Activated naive CD8-positive, alpha-beta T cell treated with anti-CD3 and anti-CD28 coated beads, Interleukin-2, amount 50 U/mL, for 16 hours (primary cell): ENCODE measurements around the gene C18orf63.

Experiments
- DNase-seq: peaks from one replicate; pipeline ENCODE4 v3.0.0-alpha.2; 2020; ENCODE audit warnings: low read depth, low spot score

C18orf63 gene

GRCh38 chr18:74376523-74376922, 60.9 kb downstream of the C18orf63 start:
- no peak for DNase-seq

GRCh38 chr18:74377776-74378175, 62.1 kb downstream of the C18orf63 start:
- no peak for DNase-seq

DNA sequence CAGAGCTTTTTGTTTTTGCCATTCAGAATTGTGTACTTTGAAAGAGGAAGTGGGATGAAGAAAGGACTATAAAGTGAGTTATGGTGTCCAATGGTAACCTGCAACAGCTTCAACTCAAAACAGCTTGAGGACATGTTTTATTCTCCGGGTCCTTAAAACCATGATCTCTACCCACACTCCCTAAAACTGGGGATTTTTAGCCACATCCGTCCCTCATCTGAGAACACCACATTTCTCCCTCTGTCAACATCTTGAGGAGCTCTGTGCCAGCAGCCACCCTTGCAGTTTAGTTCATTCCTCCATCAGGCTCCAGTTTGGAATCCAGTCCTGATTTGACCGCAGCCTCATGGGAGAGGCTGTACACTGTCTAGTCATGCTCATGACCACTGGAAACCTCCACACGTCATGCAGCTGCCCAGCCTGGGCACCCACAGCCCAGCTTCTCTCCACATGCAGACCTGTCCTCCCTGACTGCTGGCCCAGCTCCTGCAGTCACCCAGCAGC, 62.6 kb downstream of the C18orf63 start:
- no peak for DNase-seq

DNA sequence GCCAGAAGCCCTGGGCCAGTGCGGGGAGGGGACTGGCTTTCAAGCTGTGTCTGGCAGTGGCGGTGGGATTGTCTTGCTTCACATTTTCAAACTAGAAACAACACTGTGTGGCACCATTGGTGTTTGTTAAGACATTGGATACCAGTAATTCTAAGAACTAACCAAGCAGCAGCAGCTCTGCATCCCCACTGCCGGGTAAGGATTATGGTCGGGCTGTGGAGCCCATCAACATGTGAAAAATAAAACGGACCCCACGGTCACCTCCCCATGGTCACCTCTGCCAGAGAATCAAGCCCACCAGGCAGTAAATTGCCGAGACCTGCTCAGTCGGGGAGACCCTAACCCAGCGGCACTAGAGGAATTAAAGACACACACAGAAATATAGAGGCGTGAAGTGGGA, 65.3 kb downstream of the C18orf63 start:
- no peak for DNase-seq

GRCh38 chr18:74381621-74382295, 66.1 kb downstream of the C18orf63 start:
- DNase-seq: no peak

GRCh38 chr18:74382481-74383017, 66.9 kb downstream of the C18orf63 start:
- DNase-seq: no peak

GRCh38 chr18:74387383-74387782, 71.7 kb downstream of the C18orf63 start:
- no peak for DNase-seq

- DNase-seq: no peak
Observed at GRCh38 chr18:74388227-74388626, 72.6 kb downstream of the C18orf63 start.

GRCh38 chr18:74389171-74389927, 73.7 kb downstream of the C18orf63 start:
- DNase-seq: no peak

DNA sequence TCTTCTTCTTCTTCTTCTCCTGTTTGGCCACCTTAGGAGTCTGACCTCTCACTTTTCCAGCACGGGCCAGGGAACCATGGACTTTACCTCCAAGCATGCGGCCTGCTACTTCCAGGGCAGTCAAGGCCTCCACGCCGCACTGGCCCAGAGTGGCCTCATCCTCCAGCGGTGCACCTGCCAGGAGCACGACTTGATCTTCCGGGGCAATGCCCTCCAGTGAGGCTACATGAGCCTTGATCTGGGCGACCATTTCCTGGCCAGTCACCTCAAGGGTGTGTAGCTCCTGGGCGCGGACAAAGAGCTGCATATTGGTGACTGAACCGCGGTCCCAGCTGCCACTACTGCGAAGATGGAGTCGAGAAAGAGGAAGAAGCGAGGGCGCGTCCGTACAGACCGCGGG, 74.4 kb downstream of the C18orf63 start:
- no peak for DNase-seq

- no peak for DNase-seq
Observed at GRCh38 chr18:74390900-74391299, 75.3 kb downstream of the C18orf63 start.

DNA sequence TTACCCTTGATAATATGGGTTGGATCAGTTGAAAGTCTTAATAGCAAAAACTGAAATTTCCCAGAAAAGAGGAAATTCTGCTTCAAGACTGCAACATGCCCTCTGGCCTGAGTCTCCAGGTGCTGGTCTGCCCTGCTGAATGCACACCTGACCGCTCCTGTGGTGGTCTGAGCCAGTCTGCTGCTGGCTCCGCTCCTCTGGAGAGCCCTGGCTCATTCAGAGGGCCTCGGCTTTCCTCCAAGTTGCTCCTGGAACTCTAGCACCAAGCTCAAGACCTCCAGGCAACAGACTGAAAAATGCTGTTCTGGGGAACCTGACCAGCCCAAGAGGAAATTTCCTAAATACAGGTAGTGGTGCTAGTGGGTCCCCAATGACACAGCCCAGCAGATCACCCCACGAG, 76.7 kb downstream of the C18orf63 start:
- no peak for DNase-seq

DNA sequence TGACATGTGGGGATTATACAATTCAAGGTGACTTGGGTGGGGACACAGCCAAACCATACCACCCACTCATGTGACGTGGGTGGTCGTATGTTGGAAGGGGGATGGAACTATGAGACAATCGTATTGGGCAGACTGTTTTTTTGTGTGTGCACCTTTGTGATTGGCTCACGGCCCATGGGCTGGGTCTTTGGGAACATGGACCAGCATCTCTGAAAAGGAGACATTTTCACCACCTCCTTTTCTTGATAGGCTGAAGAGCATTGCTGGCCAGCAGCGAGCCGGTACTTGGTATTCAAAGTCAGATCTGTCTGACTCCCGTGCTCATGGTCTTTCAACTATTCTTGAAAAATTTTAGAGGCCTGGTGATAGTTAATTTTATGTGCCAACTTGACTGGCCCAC, 79.4 kb downstream of the C18orf63 start:
- DNase-seq: no peak

DNA sequence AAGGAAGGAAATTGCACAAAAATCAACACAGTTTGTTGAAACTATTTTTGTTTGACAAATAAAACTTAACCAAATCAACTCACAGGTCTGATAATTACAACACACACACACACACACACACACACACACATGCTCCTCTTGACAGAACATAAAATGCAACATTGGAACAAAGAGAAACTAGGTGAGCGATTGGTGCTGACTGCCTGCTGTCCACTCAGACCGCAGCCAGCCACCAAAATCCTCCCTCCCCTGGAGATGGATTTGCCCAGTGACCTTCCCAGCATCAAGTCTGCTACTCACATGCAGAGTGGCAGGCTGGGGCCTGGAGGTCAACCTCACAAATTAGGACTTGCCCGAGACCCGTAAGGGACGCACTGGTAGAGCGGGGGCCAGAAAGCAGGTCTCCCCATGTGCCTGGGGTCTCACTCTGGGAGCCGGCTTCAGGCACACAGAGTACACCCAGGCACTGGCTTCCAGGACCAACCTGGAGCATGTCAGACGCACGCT, 80.1 kb downstream of the C18orf63 start:
- no peak for DNase-seq

DNA sequence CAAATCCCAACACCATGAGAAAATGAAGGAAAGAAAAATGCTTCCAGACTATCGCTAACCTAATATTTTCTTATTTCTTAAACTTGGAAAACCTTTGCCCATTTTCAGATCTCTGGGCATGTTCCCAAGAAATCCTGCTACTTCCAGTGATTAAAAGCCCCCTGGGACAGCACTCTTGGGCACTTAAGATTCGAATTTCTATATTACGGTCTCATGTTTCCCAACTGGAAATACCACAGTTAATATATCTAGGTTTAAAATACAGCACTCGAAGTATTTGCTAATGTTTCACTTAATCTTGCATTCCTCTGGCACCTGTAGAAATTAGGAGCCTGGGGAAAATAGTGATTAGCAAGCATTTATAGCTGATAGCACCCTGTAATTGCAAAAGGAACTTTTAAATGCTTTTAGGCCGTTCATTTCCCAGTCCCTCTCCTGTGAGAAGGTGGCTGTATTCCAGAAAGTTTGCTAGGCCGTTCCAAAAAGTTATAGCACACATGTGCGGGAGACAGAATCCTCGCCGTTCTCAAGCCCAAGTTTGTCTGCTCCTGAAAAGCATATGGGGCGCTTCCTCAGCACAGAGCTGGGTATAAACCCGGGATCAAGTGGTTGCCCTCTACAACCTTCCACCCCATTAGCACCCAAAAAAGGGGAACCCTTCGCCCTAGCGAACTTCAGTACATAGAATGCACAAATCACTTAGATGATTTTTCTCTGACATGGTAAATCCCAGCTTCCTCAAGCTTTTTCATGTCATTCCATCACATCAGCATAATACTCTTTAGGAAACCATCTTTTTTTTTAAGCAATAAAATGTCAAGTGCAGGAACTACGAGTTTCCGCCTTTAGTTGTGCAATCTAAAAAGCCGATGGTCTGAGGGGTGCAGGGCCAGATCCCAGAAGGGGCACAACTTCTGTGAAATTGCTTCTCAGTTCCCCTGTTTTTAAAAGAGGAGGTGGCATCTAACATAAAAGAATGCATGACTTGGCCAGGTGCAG, 80.8 kb downstream of the C18orf63 start:
- DNase-seq: no peak

GRCh38 chr18:74397572-74397971, 81.9 kb downstream of the C18orf63 start:
- no peak for DNase-seq

DNA sequence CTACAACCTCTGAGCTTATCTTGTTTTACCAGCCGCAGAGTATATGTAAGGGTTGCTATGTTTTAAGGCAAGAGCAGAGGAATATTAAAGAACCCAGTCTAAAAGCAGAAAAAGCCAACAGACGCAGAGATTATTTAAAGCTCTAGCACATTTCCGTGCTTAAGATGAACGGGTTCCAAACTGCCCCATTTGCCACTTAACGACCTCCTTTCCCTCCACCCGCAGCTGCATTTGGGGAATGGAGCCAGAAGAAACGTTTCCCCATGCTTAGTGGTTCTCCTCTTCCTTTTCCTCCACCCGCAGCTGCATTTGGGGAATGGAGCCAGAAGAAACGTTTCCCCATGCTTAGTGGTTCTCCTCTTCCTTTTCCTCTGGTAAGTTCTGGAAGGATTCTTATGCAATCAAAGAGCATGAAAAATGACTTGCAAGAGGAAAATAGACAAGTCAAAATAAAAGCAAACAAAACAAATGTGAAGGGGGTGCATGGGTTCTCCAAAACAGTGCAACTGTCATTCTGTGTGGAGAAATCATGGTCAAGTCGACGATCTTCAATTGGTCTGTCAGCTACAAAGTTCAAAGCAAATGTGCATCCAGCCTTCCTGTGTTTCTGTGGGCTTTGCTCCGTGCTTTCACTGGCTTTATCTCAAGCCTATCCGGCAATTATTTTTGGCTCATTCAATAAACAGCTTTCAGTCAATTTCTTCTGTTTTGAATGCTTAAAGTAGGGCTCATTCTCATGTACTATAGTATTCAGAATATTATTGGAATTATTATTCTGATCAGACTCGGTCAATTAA, 83.7 kb downstream of the C18orf63 start:
- no peak for DNase-seq

DNA sequence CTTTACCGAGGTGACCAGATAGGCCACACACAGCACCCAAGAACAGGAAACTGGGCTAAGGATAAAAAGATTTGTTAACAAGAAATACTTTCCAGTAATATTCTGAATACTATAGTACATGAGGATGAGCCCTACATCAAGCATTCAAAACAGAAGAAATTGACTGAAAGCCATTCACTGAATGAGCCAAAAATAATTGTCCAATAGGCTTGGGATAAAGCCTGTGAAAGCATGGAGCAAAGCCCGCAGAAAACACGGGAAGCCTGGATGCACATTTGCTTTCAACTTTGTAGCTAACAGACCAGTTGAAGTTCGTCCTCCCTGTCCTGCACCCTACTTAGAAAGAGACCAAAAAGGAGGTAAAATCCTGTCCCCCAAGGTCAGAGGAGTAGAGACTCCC, 85.2 kb downstream of the C18orf63 start:
- no peak for DNase-seq

DNA sequence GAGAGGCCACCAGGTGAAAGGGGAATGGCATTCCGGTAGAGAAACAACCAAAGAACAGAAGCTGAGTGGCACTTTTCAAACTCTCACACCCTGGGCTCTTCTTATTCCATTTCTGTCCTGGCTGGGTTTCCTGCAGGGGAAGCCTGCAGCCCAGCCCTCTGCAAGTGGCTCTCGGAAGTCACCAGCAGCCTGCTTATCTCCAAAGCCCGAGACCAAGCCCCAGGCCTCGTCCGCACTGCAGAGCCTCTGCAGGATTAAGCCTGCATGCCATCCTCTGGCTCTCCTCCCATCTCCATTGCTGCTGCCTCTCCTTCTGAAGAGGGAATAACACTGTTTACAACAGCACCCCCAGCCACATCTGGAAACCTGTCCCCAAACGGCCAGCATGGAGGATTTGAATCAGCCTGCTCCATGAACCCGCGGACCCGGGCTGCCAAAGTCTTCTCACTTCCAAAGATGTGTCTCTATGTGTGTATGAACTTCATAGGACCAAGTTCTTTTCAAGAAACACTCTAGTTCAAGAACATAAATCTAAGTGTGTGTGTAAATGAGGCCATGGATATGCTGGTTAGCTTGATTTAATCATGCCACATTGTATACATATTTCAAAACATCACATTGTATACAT, 87.3 kb downstream of the C18orf63 start:
- no peak for DNase-seq

DNA sequence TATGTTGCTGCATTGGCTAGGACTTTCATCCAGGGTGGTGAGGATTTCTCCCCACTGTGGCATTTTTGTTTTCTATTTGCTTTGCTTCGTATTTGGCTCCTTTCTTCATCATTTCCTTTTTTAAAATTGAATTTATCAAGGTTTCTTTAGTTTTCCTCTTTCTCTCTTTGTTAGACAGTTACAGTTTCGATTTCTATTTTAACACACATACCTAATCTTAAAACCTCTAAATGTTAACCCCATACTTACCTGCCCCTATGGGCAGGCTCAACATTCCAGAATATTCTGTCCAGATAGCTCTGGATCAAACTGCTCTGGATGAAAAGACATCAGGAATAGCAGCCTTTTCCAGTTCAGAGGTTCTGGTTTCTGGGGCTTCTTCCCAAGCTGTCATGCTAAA, 92.2 kb downstream of the C18orf63 start:
- no peak for DNase-seq
